ENCODE data around the gene SGK2.

GRCh38 chr20:43558412-43559146, at the start of gene SGK2:
- TF ChIP-seq HMGXB4 (CRISPR knock-in tag; IDR thresholded peaks at IDR 0.05; ENCODE audit: borderline replicate concordance) (no peak), USF2 (IDR thresholded peaks at IDR 0.05) (no peak), POLR2AphosphoS2 (conservative IDR thresholded peaks at IDR 0.05; ENCODE audit: low read length) (no peak), CTCF (IDR thresholded peaks at IDR 0.05) (no peak), POLR2A (IDR thresholded peaks at IDR 0.05; ENCODE audit: low read length) (peak; percentile 33), MAZ (IDR thresholded peaks at IDR 0.05; ENCODE audit: borderline replicate concordance, low read depth, low read length) (no peak)
